Neural cell (in vitro differentiated cells): Measurements from ENCODE around the gene MAGEC3. TPM values are rescaled to one million over a fixed set of nuclear protein-coding genes. Genes with fewer than 3 reads are reported as not detected.

ENCODE experiments used
- polyA plus RNA-seq: library from polyadenylated mRNA; depleted of rRNA; stranded (reverse); fragments of >200 nt; gene quantifications from 2 replicates; pipeline ENCODE4 v1.2.3, GENCODE V29; 2014

Gene MAGEC3
- polyA plus RNA-seq, 1 donor from 2014 or later = 2.3 TPM

Other genes starting within 250 kb of the MAGEC3 start
- gene SPANXA2, start 248.6 kb upstream of the MAGEC3 start, polyA plus RNA-seq = not detected in 2 replicates
- gene SPANXD, start 139.6 kb upstream of the MAGEC3 start, polyA plus RNA-seq = not detected in 2 replicates
- gene MAGEC1, start 65.6 kb downstream of the MAGEC3 start, polyA plus RNA-seq = not detected in 2 replicates